ENCODE measurements around the gene ODR4.

ODR4 gene

DNA sequence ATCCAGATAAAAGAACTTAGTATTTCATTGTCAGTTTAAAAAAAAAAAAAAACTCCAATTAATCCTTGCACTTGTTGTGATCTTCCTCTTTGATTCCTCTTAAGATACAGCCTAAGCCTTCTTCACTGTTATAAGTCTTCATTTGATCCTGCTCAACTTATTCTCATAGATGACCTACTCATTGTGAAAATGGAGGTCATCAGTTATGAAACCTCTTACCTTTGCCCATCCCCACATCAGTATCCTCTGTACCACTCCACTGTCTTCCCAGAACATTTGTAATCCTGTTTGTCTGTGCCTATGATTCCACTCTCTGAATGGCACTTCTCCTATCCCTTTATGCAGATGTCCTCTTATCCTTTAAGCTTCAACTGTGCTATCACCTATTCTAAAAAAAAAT lies 28.0 kb downstream of the ODR4 start:
- H3K4me3 ChIP-seq (replicated peaks in 1 of 2; ENCODE audit: low read depth in 2 of 2, low read length in 2 of 2), result no peak overlapping the region
- no peak for DNase-seq (ENCODE audit: low read depth in 2 of 2)
- TF ChIP-seq, protein P1, sequence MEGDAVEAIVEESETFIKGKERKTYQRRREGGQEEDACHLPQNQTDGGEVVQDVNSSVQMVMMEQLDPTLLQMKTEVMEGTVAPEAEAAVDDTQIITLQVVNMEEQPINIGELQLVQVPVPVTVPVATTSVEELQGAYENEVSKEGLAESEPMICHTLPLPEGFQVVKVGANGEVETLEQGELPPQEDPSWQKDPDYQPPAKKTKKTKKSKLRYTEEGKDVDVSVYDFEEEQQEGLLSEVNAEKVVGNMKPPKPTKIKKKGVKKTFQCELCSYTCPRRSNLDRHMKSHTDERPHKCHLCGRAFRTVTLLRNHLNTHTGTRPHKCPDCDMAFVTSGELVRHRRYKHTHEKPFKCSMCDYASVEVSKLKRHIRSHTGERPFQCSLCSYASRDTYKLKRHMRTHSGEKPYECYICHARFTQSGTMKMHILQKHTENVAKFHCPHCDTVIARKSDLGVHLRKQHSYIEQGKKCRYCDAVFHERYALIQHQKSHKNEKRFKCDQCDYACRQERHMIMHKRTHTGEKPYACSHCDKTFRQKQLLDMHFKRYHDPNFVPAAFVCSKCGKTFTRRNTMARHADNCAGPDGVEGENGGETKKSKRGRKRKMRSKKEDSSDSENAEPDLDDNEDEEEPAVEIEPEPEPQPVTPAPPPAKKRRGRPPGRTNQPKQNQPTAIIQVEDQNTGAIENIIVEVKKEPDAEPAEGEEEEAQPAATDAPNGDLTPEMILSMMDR (IDR thresholded peaks at IDR 0.05; ENCODE audit: low read depth, low read length), result no peak

GRCh38 chr1:186404454-186405051 lies 28.9 kb downstream of the ODR4 start:
- TF ChIP-seq, protein P1 (IDR thresholded peaks at IDR 0.05; ENCODE audit: low read depth, low read length), result peak; percentile 75
- DNase-seq (ENCODE audit: low read depth in 2 of 2), result peak; percentile 89 to 91
- H3K4me3 ChIP-seq (replicated peaks in 1 of 2; ENCODE audit: low read depth in 2 of 2, low read length in 2 of 2), result no peak overlapping the region

DNA sequence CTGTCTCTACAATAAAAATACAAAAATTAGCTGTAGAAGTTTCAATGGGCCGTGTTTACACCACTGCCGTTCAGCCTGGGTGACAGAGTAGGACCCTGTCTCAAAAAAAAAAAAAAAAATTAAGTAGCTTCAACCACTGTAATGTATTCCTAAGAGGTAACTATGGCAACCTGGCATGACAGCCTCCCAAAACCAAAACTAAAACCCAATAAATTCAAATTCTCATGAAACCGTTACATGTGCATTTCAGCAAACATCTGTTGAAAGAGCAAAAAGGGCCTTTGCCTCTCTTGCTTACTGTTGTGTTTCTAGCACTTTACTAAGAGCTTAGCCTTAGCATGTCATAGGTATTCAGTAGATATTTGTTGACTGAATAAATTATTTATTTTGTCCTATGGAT lies 33.5 kb downstream of the ODR4 start:
- no peak for DNase-seq (ENCODE audit: low read depth in 2 of 2)

GRCh38 chr1:186413319-186413718 lies 37.7 kb downstream of the ODR4 start:
- TF ChIP-seq, protein P1 (IDR thresholded peaks at IDR 0.05; ENCODE audit: low read depth, low read length), result no peak
- no peak overlapping the region for H3K4me3 ChIP-seq (replicated peaks in 1 of 2; ENCODE audit: low read depth in 2 of 2, low read length in 2 of 2)
- no peak for DNase-seq (ENCODE audit: low read depth in 2 of 2)

More for the DNA sequence above, 33.5 kb downstream of the ODR4 start:
- TF ChIP-seq, protein P1 (IDR thresholded peaks at IDR 0.05; ENCODE audit: low read depth, low read length), result no peak
- no peak overlapping the region for H3K4me3 ChIP-seq (replicated peaks in 1 of 2; ENCODE audit: low read depth in 2 of 2, low read length in 2 of 2)

DNA sequence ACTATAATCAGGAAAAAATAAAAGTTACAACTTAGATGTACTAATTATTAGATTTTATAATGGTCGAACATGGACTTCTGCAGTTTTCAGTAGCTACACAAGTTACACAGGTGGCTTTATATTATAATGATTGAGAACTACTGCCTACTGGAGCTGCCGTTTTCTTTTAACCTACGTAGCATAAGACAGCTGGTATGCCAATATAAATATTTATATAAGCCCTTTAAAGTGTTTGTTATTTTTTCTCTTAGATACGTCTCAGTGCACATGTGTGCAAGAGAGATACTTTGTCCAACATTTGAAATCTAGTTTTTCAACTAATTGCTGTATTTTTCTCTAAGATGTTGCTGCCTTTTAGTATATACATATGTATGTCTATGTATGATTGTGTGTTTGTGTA lies 42.9 kb downstream of the ODR4 start:
- no peak for DNase-seq (ENCODE audit: low read depth in 2 of 2)
- TF ChIP-seq, protein P1 (IDR thresholded peaks at IDR 0.05; ENCODE audit: low read depth, low read length), result no peak
- H3K4me3 ChIP-seq (replicated peaks in 1 of 2; ENCODE audit: low read depth in 2 of 2, low read length in 2 of 2), result no peak overlapping the region

DNA sequence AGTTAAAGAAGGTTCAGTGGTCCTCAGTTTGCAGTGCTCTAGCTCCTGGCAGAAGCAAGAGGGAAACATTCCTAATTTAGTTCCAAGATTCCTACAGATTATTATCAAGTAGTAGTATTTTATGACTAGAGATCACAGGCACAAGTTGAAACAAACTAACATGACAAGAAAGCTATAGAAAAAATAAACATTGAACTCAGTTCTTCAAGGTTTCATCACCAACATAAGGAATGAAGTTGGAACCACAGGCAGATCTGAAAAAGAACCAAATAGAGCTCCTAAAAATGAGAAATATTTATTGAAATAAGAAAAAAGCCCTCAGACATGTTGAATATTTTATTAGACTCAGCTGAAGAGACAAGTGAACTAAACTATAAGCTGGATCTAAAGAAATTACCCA lies 44.7 kb downstream of the ODR4 start:
- H3K4me3 ChIP-seq (replicated peaks in 1 of 2; ENCODE audit: low read depth in 2 of 2, low read length in 2 of 2), result no peak overlapping the region
- TF ChIP-seq, protein P1 (IDR thresholded peaks at IDR 0.05; ENCODE audit: low read depth, low read length), result no peak
- DNase-seq (ENCODE audit: low read depth in 2 of 2), result no peak

- DNase-seq (ENCODE audit: low read depth in 2 of 2), result no peak
- TF ChIP-seq, protein P1 (IDR thresholded peaks at IDR 0.05; ENCODE audit: low read depth, low read length), result no peak
- no peak overlapping the region for H3K4me3 ChIP-seq (replicated peaks in 1 of 2; ENCODE audit: low read depth in 2 of 2, low read length in 2 of 2)
Observed at GRCh38 chr1:186420923-186421322, 45.3 kb downstream of the ODR4 start.
